ENCODE measurements around the gene PLIN3. TPM values are rescaled to one million over a fixed set of nuclear protein-coding genes. Genes with fewer than 3 reads are reported as not detected.
A peak's percentile ranks its signal among the peaks of the same experiment; 100 is the strongest.

PLIN3 gene
- total and polyA plus RNA-seq, 10 donors: 26.7 to 63.5 (median 37.9) TPM

DNA sequence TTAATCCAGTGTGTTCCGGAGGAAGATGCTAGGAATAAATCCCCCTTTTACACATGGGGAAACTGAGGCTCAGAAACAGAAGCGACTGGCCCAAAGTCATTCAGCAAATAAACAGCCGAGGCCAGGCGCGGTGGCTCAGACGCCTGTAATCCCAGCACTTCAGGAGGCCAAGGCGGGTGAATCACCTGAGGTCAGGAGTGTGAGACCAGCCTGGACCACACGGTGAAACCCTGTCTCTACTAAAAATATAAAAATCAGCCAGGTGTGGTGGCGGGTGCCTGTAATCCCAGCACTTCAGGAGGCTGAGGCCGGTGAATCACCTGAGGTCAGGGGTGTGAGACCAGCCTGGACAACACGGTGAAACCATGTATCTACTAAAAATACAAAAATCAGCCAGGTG lies 11.6 kb upstream of the PLIN3 start:
- Histone ChIP-seq H3K27ac (no peak overlapping the region), H3K36me3 (no peaks in the 10 kb centered on the region), H3K4me1 (peaks cover 4 to 24% (median 12%) of the 10 kb centered on the region in 6 donors), H3K9me3 (no peaks in the 10 kb centered on the region), H3K27me3 (replicated peaks in 1 of 7) (peaks cover 0 to 16% (median 8%) of the 10 kb centered on the region in 7 donors), H3K4me3 (no peak overlapping the region)
- TF ChIP-seq, protein P1, sequence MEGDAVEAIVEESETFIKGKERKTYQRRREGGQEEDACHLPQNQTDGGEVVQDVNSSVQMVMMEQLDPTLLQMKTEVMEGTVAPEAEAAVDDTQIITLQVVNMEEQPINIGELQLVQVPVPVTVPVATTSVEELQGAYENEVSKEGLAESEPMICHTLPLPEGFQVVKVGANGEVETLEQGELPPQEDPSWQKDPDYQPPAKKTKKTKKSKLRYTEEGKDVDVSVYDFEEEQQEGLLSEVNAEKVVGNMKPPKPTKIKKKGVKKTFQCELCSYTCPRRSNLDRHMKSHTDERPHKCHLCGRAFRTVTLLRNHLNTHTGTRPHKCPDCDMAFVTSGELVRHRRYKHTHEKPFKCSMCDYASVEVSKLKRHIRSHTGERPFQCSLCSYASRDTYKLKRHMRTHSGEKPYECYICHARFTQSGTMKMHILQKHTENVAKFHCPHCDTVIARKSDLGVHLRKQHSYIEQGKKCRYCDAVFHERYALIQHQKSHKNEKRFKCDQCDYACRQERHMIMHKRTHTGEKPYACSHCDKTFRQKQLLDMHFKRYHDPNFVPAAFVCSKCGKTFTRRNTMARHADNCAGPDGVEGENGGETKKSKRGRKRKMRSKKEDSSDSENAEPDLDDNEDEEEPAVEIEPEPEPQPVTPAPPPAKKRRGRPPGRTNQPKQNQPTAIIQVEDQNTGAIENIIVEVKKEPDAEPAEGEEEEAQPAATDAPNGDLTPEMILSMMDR (IDR thresholded peaks at IDR 0.05 in 8 of 11, conservative IDR thresholded peaks at IDR 0.05 in 3 of 11): no peak
- no peak for TF ChIP-seq POLR2AphosphoS5 (IDR thresholded peaks at IDR 0.05)
- TF ChIP-seq POLR2A (IDR thresholded peaks at IDR 0.05): no peak
- no peak for DNase-seq
- intact Hi-C loops (cut with DNase I; ENCODE audit: low total_unique reads): no loop called here
- WGBS, 5 donors: 83 to 89% (median 87%) methylated on average over 11 of the region's 11 CpGs

- intact Hi-C loops (cut with DNase I; ENCODE audit: low total_unique reads): no loop called here
- WGBS, 5 donors: 8 to 24% (median 13%) methylated on average over 14 to 23 of the region's 23 CpGs
- no peaks in the 10 kb centered on the region for H3K9me3 ChIP-seq
- H3K36me3 ChIP-seq: no peaks in the 10 kb centered on the region
- peaks cover 0 to 16% (median 8%) of the 10 kb centered on the region in 7 donors for H3K27me3 ChIP-seq (replicated peaks in 1 of 7)
- H3K27ac ChIP-seq: peak overlapping the region in 1 of 8 donors; percentile 13
- H3K4me1 ChIP-seq: peaks cover 4 to 24% (median 12%) of the 10 kb centered on the region in 6 donors
- no peak for DNase-seq
- TF ChIP-seq POLR2AphosphoS5 (IDR thresholded peaks at IDR 0.05): peak in 1 of 3 donors; percentile 20
- TF ChIP-seq, protein P1 (IDR thresholded peaks at IDR 0.05 in 8 of 11, conservative IDR thresholded peaks at IDR 0.05 in 3 of 11): no peak
- H3K4me3 ChIP-seq: no peak overlapping the region
Measured at GRCh38 chr19:4878491-4878968, 11.1 kb upstream of the PLIN3 start.

DNA sequence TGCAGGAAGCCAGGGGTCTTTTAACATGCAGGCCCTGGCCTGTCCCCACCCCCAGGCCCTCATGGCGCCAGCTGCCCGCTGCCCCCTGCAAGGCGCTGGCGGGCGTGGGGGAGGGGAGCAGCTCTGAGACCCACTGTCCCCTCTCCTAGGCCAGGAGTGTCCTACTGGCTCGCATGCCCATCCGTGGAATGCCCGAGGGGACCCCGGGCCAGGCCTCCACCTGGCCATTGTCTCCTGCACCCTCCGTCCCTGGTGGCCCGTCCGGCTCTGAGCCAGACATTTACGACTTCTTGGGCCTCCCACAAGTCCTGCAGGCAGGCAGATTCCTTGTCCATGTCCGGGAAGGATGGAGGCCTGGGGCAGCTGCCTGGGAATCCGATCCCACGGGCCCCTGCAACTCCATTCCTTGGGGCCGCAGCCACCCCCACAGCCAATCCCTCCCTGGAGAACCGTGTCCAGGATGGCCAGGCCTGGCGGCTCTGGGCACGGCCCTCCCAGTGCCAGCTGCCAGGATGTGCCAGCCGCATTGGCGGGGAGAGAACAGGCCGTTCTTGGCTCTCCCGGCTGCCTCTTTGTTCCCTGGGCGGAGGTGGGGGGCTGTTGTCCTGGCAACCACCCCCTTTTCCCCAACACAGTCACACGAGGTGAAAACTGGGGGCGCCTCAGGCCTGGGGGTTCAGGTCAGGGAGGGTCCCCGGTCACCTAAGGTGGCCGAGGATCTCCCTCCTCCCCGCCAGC lies 10.5 kb upstream of the PLIN3 start:
- intact Hi-C loops (cut with DNase I; ENCODE audit: low total_unique reads): no loop called here
- Histone ChIP-seq H3K27ac (peak overlapping the region in 1 of 8 donors; percentile 13), H3K36me3 (no peaks in the 10 kb centered on the region), H3K27me3 (replicated peaks in 1 of 7) (peaks cover 0 to 16% (median 8%) of the 10 kb centered on the region in 7 donors), H3K4me1 (peaks cover 4 to 24% (median 12%) of the 10 kb centered on the region in 6 donors), H3K9me3 (no peaks in the 10 kb centered on the region), H3K4me3 (no peak overlapping the region)
- TF ChIP-seq POLR2A (IDR thresholded peaks at IDR 0.05) (no peak), POLR2AphosphoS5 (IDR thresholded peaks at IDR 0.05) (peak in 1 of 3 donors; percentile 38)
- TF ChIP-seq, protein P1 (IDR thresholded peaks at IDR 0.05 in 8 of 11, conservative IDR thresholded peaks at IDR 0.05 in 3 of 11): no peak
- 26 to 58% (median 55%) methylated on average over 17 to 30 of the region's 30 CpGs for WGBS, 5 donors
- DNase-seq: peak; percentile 75

DNA sequence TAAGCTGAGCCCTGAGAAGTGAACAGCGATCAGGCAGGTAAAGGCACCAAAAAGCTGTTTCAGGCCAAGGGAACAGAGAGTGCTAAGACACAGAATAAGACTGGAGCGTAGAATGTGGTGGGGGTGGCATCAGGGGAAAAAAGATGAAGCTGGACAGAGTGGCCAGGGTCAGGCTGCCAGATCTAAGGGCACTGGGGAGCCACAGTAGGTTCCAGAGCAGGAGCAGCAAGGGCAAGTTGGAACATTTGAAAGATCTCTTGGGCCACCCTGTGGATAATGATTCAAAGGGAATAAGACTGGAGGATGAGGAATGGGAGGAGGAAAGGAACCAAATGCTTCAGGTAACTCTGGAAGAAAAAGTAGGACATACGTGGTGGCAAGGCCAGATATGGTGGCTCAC lies 6.5 kb upstream of the PLIN3 start:
- Histone ChIP-seq H3K9me3 (no peaks in the 10 kb centered on the region), H3K4me3 (no peak overlapping the region), H3K4me1 (peaks cover 4 to 46% (median 24%) of the 10 kb centered on the region in 6 donors), H3K36me3 (no peaks in the 10 kb centered on the region), H3K27me3 (replicated peaks in 1 of 7) (peaks cover 0 to 16% (median 8%) of the 10 kb centered on the region in 7 donors), H3K27ac (no peak overlapping the region)
- no peak for DNase-seq
- TF ChIP-seq POLR2AphosphoS5 (IDR thresholded peaks at IDR 0.05) (no peak), POLR2A (IDR thresholded peaks at IDR 0.05) (no peak)
- TF ChIP-seq, protein P1 (IDR thresholded peaks at IDR 0.05 in 8 of 11, conservative IDR thresholded peaks at IDR 0.05 in 3 of 11): no peak
- 82 to 98% (median 88%) methylated on average over 3 of the region's 3 CpGs for WGBS, 5 donors
- intact Hi-C loops (cut with DNase I; ENCODE audit: low total_unique reads): loop anchor here (5.0 kb wide), 2 partner anchors 38 to 158 kb away; no protein-coding TSS in a partner anchor

Measured in spleen (tissue), 11 donors.